ENCODE measurements around the gene SVIL.

DNA sequence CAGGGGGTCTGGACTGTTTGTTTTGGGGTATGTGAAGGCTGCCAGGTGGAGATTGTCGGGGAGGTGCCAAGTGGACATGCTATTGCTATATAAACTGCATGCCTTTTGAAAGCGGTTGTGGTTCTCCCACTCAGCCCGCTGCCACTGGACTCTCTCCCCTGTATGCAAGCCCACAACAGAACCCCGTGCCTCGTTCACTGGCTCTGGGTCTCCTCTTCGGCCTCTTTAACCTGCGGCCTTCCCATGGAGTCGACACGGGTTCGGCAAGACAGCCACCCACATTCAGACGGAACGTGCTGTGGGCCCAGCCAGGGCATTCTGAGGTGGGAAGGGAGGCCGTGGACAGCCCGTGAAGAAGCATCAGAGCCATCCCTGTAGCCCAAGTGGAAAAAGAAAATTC is 50.3 kb downstream of the SVIL start:
- TF ChIP-seq POLR2A (IDR thresholded peaks at IDR 0.05; ENCODE audit: low read length) (no peak), GATA1 (IDR thresholded peaks at IDR 0.05; ENCODE audit: low read depth, low read length) (no peak)

All from erythroblast (primary cell).